ENCODE measurements around the gene ANXA5.

Gene ANXA5

GRCh38 chr4:121684561-121684960 is 12.2 kb downstream of the ANXA5 start:
- Histone ChIP-seq H3K4me1 (ENCODE audit: insufficient read depth, low read length) (no peaks in the 10 kb centered on the region), H3K36me3 (ENCODE audit: insufficient read depth, low read length) (peaks cover 48% of the 10 kb centered on the region), H2AFZ (ENCODE audit: low read depth, low read length) (no peak overlapping the region), H3K4me3 (ENCODE audit: low read length) (no peak overlapping the region), H3K27me3 (ENCODE audit: insufficient read depth, low read length) (no peaks in the 10 kb centered on the region), H3K9me3 (ENCODE audit: low read length) (no peaks in the 10 kb centered on the region)

DNA sequence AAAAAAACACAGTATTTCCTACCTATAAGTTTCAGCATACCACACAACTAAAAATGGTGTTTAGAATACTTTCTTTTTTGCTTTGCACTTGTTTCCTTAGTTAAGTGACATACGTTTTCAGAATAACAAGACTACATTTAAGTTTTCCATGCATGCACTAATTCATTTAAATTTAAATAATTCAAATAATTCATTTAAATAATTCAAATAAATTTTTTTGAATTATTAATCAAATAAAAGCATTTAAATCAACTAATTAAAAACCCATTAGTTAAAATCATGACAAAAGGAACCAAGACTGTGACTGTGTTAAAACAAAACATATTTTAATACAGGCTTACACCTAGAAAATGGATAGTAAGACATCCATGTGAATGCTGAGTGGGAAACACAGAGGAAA is 12.8 kb downstream of the ANXA5 start:
- Histone ChIP-seq H3K27me3 (ENCODE audit: insufficient read depth, low read length) (no peaks in the 10 kb centered on the region), H3K9me3 (ENCODE audit: low read length) (no peaks in the 10 kb centered on the region), H3K4me1 (ENCODE audit: insufficient read depth, low read length) (no peaks in the 10 kb centered on the region), H3K4me3 (ENCODE audit: low read length) (no peak overlapping the region), H3K36me3 (ENCODE audit: insufficient read depth, low read length) (peaks cover 53% of the 10 kb centered on the region), H2AFZ (ENCODE audit: low read depth, low read length) (no peak overlapping the region)

DNA sequence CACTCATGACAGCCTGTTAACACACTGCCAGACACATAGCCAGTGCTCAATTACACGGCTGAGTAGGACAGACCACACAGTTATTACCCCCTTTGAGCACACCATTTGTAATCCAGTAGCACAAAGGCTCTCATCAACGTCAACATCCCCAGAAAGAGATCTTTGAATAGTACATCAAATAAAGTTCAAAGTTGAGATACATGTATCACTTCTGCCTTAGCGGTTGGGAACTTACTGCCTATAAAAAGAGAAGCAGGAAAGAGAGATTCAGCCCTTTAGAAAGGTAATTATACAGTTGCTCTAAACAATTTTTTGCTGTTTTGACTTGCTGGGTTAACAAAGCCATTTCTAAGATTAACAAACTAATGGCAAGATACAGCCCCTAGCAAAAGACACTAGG is 16.2 kb downstream of the ANXA5 start:
- H3K4me3 ChIP-seq (ENCODE audit: low read length), result no peak overlapping the region
- H2AFZ ChIP-seq (ENCODE audit: low read depth, low read length), result no peak overlapping the region
- H3K27me3 ChIP-seq (ENCODE audit: insufficient read depth, low read length), result no peaks in the 10 kb centered on the region
- no peaks in the 10 kb centered on the region for H3K4me1 ChIP-seq (ENCODE audit: insufficient read depth, low read length)
- no peaks in the 10 kb centered on the region for H3K9me3 ChIP-seq (ENCODE audit: low read length)
- peaks cover 66% of the 10 kb centered on the region for H3K36me3 ChIP-seq (ENCODE audit: insufficient read depth, low read length)

DNA sequence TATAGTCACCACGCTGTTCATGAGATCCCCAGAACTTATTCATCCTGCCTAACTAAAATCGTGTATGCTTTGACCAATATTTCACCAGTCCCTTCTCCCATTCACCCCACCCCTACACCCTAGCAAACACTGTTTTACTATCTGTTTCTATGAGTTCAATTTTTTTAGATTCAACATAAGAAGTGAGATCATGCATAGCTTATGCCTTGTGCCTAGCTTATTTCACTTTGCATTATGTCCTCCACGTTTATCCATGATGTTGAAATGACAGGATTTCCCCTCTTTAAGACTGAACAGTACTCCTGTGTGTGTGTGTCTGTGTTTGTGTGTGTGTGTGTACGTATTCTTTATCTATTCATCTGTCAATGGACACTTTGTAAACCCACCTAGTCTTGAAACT is 16.8 kb downstream of the ANXA5 start:
- Histone ChIP-seq H3K36me3 (ENCODE audit: insufficient read depth, low read length) (peaks cover 63% of the 10 kb centered on the region), H3K4me3 (ENCODE audit: low read length) (no peak overlapping the region), H2AFZ (ENCODE audit: low read depth, low read length) (no peak overlapping the region), H3K27me3 (ENCODE audit: insufficient read depth, low read length) (no peaks in the 10 kb centered on the region), H3K4me1 (ENCODE audit: insufficient read depth, low read length) (no peaks in the 10 kb centered on the region), H3K9me3 (ENCODE audit: low read length) (no peaks in the 10 kb centered on the region)

- H3K9me3 ChIP-seq (ENCODE audit: low read length), result no peaks in the 10 kb centered on the region
- H3K4me1 ChIP-seq (ENCODE audit: insufficient read depth, low read length), result no peaks in the 10 kb centered on the region
- peaks cover 65% of the 10 kb centered on the region for H3K36me3 ChIP-seq (ENCODE audit: insufficient read depth, low read length)
- H3K27me3 ChIP-seq (ENCODE audit: insufficient read depth, low read length), result no peaks in the 10 kb centered on the region
- H2AFZ ChIP-seq (ENCODE audit: low read depth, low read length), result no peak overlapping the region
- H3K4me3 ChIP-seq (ENCODE audit: low read length), result no peak overlapping the region
Observed at GRCh38 chr4:121679267-121679666, 17.5 kb downstream of the ANXA5 start.

DNA sequence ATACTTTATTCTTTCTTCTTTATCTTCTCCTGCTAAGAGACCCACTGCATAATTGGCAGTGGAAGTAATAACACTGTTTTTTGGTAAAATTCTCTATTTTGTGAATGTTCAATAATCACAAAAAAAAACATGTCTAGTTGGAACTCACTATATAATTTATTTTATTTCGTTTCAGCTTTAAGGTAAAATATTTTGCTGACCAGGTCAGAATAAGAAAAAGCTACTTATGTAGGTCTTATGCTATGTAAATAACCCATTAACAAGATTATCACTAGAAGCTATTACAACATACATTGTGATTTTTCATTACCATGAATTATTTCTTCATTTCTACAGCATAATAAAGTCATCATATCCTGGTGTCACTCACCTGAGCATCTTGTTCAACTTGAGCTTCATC is 19.3 kb downstream of the ANXA5 start:
- H3K9me3 ChIP-seq (ENCODE audit: low read length), result no peaks in the 10 kb centered on the region
- H3K4me3 ChIP-seq (ENCODE audit: low read length), result no peak overlapping the region
- H3K4me1 ChIP-seq (ENCODE audit: insufficient read depth, low read length), result no peaks in the 10 kb centered on the region
- H3K27me3 ChIP-seq (ENCODE audit: insufficient read depth, low read length), result no peaks in the 10 kb centered on the region
- H2AFZ ChIP-seq (ENCODE audit: low read depth, low read length), result no peak overlapping the region
- H3K36me3 ChIP-seq (ENCODE audit: insufficient read depth, low read length), result peaks cover 63% of the 10 kb centered on the region

DNA sequence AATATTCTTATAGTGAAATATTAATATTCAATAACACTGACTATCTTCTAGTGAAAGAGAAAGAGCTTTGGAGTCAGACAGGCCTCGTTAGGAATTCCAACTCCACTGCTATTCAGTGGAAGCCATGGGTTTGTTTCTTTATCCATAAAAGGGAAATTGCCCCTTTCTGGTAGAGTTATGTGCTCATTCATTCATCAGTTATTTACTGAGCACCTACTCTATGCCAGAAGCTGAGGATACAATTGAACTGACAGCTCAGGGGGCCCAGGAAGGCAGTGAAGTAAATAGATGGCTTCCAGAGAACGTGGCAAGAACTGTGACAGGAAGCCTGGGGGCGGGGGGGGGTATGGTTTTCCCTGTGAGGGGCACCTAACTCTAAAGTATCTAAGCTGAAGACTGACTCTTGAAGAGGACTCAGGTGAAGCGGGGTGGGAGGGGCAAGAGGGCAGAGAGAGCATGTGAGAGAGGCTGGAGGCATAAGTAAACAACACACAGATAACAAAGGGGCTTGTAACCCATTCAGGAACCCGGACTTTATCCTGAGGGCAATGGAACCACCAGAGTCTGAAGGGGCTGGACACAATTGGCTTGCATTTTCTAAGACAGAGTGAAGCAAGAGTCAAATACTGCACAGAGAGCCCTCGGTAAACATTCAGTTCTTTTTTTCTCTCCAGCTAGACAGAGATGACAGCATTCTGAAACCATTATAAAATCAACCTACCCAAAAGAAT is 20.3 kb downstream of the ANXA5 start:
- Histone ChIP-seq H3K4me3 (ENCODE audit: low read length) (no peak overlapping the region), H3K36me3 (ENCODE audit: insufficient read depth, low read length) (peaks cover 69% of the 10 kb centered on the region), H2AFZ (ENCODE audit: low read depth, low read length) (no peak overlapping the region), H3K9me3 (ENCODE audit: low read length) (no peaks in the 10 kb centered on the region), H3K4me1 (ENCODE audit: insufficient read depth, low read length) (no peaks in the 10 kb centered on the region), H3K27me3 (ENCODE audit: insufficient read depth, low read length) (no peaks in the 10 kb centered on the region)

GRCh38 chr4:121675715-121676114 is 21.1 kb downstream of the ANXA5 start:
- Histone ChIP-seq H3K4me3 (ENCODE audit: low read length) (no peak overlapping the region), H2AFZ (ENCODE audit: low read depth, low read length) (no peak overlapping the region), H3K4me1 (ENCODE audit: insufficient read depth, low read length) (no peaks in the 10 kb centered on the region), H3K27me3 (ENCODE audit: insufficient read depth, low read length) (no peaks in the 10 kb centered on the region), H3K36me3 (ENCODE audit: insufficient read depth, low read length) (peaks cover 65% of the 10 kb centered on the region), H3K9me3 (ENCODE audit: low read length) (no peaks in the 10 kb centered on the region)

DNA sequence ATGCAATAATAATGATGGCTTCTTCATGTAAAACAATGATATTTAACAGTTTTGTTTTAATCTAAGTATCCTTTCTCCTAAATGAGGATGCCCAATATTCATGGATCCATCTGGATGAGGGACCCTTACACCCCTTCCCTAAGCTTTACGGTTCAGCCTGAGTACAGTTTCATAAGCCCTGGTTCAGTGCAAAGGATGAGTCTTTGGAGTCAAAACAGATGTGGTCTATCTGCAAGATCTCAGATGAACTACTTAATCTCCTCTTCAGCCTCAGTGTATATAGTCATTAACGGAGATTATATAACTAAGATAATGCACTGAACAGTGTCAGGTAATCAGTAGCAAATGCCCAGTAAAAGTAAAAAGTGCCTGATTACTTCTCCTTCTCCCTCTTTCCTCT is 22.1 kb downstream of the ANXA5 start:
- Histone ChIP-seq H2AFZ (ENCODE audit: low read depth, low read length) (no peak overlapping the region), H3K27me3 (ENCODE audit: insufficient read depth, low read length) (no peaks in the 10 kb centered on the region), H3K36me3 (ENCODE audit: insufficient read depth, low read length) (peaks cover 64% of the 10 kb centered on the region), H3K4me1 (ENCODE audit: insufficient read depth, low read length) (no peaks in the 10 kb centered on the region), H3K9me3 (ENCODE audit: low read length) (no peaks in the 10 kb centered on the region), H3K4me3 (ENCODE audit: low read length) (no peak overlapping the region)

DNA sequence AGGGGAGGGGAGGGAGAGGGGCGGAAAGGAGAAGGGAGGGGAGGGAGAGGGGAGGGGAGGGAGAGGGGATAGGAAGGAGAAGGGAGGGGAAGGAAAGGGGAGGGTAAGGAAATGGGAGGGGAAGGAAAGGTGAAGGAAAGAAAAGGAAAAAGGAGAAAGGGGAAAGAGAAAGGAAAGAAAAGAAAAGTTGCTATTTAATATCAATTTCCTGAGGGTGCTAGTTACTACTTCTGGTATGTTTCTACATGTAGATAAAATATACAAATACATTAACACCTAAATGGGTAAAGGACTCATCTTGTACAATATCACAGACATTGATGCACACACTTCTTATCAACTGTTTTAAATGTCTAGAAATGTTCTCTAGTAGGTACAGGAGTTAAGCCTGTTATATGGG is 22.6 kb downstream of the ANXA5 start:
- Histone ChIP-seq H3K36me3 (ENCODE audit: insufficient read depth, low read length) (peaks cover 63% of the 10 kb centered on the region), H3K4me1 (ENCODE audit: insufficient read depth, low read length) (no peaks in the 10 kb centered on the region), H2AFZ (ENCODE audit: low read depth, low read length) (no peak overlapping the region), H3K9me3 (ENCODE audit: low read length) (no peaks in the 10 kb centered on the region), H3K27me3 (ENCODE audit: insufficient read depth, low read length) (no peaks in the 10 kb centered on the region), H3K4me3 (ENCODE audit: low read length) (no peak overlapping the region)

- Histone ChIP-seq H2AFZ (ENCODE audit: low read depth, low read length) (no peak overlapping the region), H3K9me3 (ENCODE audit: low read length) (no peaks in the 10 kb centered on the region), H3K4me1 (ENCODE audit: insufficient read depth, low read length) (no peaks in the 10 kb centered on the region), H3K36me3 (ENCODE audit: insufficient read depth, low read length) (peaks cover 42% of the 10 kb centered on the region), H3K4me3 (ENCODE audit: low read length) (no peak overlapping the region), H3K27me3 (ENCODE audit: insufficient read depth, low read length) (no peaks in the 10 kb centered on the region)
Observed at GRCh38 chr4:121669163-121669550, 27.6 kb downstream of the ANXA5 start.

DNA sequence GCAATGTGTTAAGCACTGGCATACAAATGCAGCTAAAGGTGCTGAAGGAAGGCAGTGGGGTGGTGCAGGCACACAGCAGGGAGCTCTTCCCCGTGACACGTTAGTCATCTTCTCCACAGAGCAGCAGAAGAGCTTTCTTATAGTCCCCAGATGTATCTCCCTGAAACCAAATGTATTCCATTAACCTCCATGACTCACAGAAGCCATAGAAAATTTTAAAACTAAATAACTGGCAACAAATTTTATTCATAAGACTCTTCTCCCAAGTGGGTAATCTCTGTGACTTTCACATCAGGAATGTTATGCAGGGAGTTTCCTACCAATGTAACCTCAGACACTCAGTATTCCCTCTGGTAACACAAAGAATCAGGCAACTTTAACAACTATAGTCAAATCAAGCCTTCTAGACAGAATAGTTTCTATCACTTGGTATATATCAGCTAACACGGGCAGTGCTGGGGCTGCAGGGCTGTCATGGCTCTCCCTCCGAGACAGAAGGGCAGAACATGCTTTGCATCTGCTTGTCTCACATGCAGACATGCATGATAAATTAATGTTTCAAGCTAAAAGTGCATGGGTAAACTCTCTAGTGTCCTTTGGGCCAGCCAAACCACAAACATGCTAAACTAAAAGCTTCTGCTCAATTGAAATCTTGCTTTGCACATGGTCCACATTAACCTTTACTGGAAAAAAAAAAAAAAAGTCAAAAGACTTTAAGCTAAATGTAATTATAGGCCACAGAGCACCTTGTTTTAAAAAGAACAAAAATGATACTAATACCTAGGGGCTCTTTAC is 28.2 kb downstream of the ANXA5 start:
- Histone ChIP-seq H3K27me3 (ENCODE audit: insufficient read depth, low read length) (no peaks in the 10 kb centered on the region), H3K4me1 (ENCODE audit: insufficient read depth, low read length) (no peaks in the 10 kb centered on the region), H3K36me3 (ENCODE audit: insufficient read depth, low read length) (peaks cover 42% of the 10 kb centered on the region), H3K4me3 (ENCODE audit: low read length) (no peak overlapping the region), H2AFZ (ENCODE audit: low read depth, low read length) (no peak overlapping the region), H3K9me3 (ENCODE audit: low read length) (no peaks in the 10 kb centered on the region)

DNA sequence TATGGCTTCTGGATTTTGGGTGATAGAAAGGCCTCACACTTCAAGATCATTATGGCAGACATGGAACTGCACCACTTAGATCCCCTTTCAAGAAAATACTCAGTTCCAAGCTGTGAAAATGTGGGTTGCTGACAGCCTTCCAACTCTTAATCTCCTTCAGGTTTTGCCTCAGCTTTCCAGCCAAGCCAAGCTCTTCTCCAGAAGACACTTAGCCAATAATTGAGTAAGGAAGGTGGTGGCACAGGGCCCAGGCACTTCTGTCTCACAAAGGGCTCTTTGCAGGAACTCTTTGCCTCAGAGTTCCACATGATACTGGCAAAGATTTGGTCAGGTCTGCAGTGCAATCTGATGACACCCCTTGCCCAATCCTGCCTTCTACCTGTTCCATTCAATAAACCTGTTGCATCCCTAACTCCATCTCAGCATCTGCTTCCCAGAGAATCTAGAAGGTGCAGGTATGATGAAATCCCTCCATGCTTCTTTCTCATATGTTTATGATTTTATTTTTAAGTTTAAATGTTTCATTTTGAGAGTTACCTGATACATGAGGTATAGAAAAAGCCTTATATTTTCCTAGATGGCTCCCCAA is 30.6 kb downstream of the ANXA5 start:
- H3K9me3 ChIP-seq (ENCODE audit: low read length), result no peaks in the 10 kb centered on the region
- no peaks in the 10 kb centered on the region for H3K27me3 ChIP-seq (ENCODE audit: insufficient read depth, low read length)
- no peak overlapping the region for H3K4me3 ChIP-seq (ENCODE audit: low read length)
- H2AFZ ChIP-seq (ENCODE audit: low read depth, low read length), result no peak overlapping the region
- H3K4me1 ChIP-seq (ENCODE audit: insufficient read depth, low read length), result no peaks in the 10 kb centered on the region
- H3K36me3 ChIP-seq (ENCODE audit: insufficient read depth, low read length), result peaks cover 23% of the 10 kb centered on the region
